ENCODE results near the gene PAX7. TPM values are rescaled to one million over a fixed set of nuclear protein-coding genes. Genes with fewer than 3 reads are reported as not detected.

The PAX7 gene
- total RNA-seq, 5 donors from 2014 or later (not counting 1 experiment from before 2014, with no cell fraction given): not detected

GRCh38 chr1:18606443-18607288 is 24.0 kb upstream of the PAX7 start:
- H3K4me3 Mint-ChIP-seq: no peak overlapping the region

GRCh38 chr1:18607289-18607760 is 23.3 kb upstream of the PAX7 start:
- Histone ChIP-seq H3K4me3 (ENCODE audit: control insufficient read depth in 1 of 2, extremely low read depth in 1 of 2, low read length in 1 of 2) (no peak overlapping the region), H3K27ac (ENCODE audit: low read length) (no peak overlapping the region)
- no peak overlapping the region for H3K27ac Mint-ChIP-seq

More at GRCh38 chr1:18606443-18607288, 24.0 kb upstream of the PAX7 start:
- ChIA-PET CTCF (interaction anchor here in 1 of 2 donors (0.9 kb wide), 1 partner anchor 9 kb away, joined by 3 read pairs; no protein-coding TSS in a partner anchor), POLR2A (no interaction called here)
- Mint-ChIP-seq H3K27me3 (peaks cover 11 to 27% of the 10 kb centered on the region in 2 donors), H3K4me1 (no peaks in the 10 kb centered on the region), H3K9me3 (peaks cover 0 to 2% (median 0%) of the 10 kb centered on the region in 3 donors), H3K36me3 (no peaks in the 10 kb centered on the region), H3K27ac (no peak overlapping the region)
- 57% methylated on average over 4 of the region's 19 CpGs for WGBS (ENCODE audit: insufficient coverage)
- DNase-seq: no peak
- Histone ChIP-seq H3K4me1 (ENCODE audit: control insufficient read depth in 1 of 2, extremely low read depth in 1 of 2, insufficient read depth in 2 of 2, low read length in 2 of 2) (no peaks in the 10 kb centered on the region), H3K27ac (ENCODE audit: low read length) (no peak overlapping the region), H3K27me3 (replicated peaks in 1 of 2; ENCODE audit: control insufficient read depth in 2 of 2, extremely low read depth in 1 of 2, insufficient read depth in 2 of 2, low read length in 1 of 2) (peaks cover 2 to 43% of the 10 kb centered on the region in 2 experiments), H3K4me3 (ENCODE audit: control insufficient read depth in 1 of 2, extremely low read depth in 1 of 2, low read length in 1 of 2) (no peak overlapping the region), H3K9me3 (no peaks in the 10 kb centered on the region), H3K36me3 (ENCODE audit: control insufficient read depth in 2 of 2, extremely low read depth in 1 of 2, insufficient read depth in 1 of 2, low read length in 1 of 2) (no peaks in the 10 kb centered on the region)
- ATAC-seq (replicated peaks in 1 of 4): no peak

GRCh38 chr1:18608534-18608933 is 22.1 kb upstream of the PAX7 start:
- Mint-ChIP-seq H3K4me1 (no peaks in the 10 kb centered on the region), H3K36me3 (no peaks in the 10 kb centered on the region), H3K4me3 (no peak overlapping the region), H3K9me3 (peaks cover 0 to 2% (median 0%) of the 10 kb centered on the region in 3 donors), H3K27ac (no peak overlapping the region), H3K27me3 (peaks cover 15 to 35% of the 10 kb centered on the region in 2 donors)
- peaks cover 2 to 55% of the 10 kb centered on the region in 2 experiments for H3K27me3 ChIP-seq (replicated peaks in 1 of 2; ENCODE audit: control insufficient read depth in 2 of 2, extremely low read depth in 1 of 2, insufficient read depth in 2 of 2, low read length in 1 of 2)
- no peaks in the 10 kb centered on the region for H3K4me1 ChIP-seq (ENCODE audit: control insufficient read depth in 1 of 2, extremely low read depth in 1 of 2, insufficient read depth in 2 of 2, low read length in 2 of 2)
- H3K36me3 ChIP-seq (ENCODE audit: control insufficient read depth in 2 of 2, extremely low read depth in 1 of 2, insufficient read depth in 1 of 2, low read length in 1 of 2): no peaks in the 10 kb centered on the region
- DNase-seq (no peak), ATAC-seq (replicated peaks in 1 of 4) (no peak)
- H3K9me3 ChIP-seq: no peaks in the 10 kb centered on the region
- ChIA-PET POLR2A (no interaction called here), CTCF (no interaction called here)
- 50% methylated on average over 1 of the region's 1 CpG for WGBS (ENCODE audit: insufficient coverage)
- H3K4me3 ChIP-seq (ENCODE audit: control insufficient read depth in 1 of 2, extremely low read depth in 1 of 2, low read length in 1 of 2): no peak overlapping the region
- H3K27ac ChIP-seq (ENCODE audit: low read length): no peak overlapping the region

More at GRCh38 chr1:18607289-18607760, 23.3 kb upstream of the PAX7 start:
- WGBS (ENCODE audit: insufficient coverage): 86% methylated on average over 1 of the region's 7 CpGs
- no peaks in the 10 kb centered on the region for H3K4me1 ChIP-seq (ENCODE audit: control insufficient read depth in 1 of 2, extremely low read depth in 1 of 2, insufficient read depth in 2 of 2, low read length in 2 of 2)
- Mint-ChIP-seq H3K9me3 (peaks cover 0 to 2% (median 0%) of the 10 kb centered on the region in 3 donors), H3K27me3 (peaks cover 15 to 32% of the 10 kb centered on the region in 2 donors), H3K36me3 (no peaks in the 10 kb centered on the region), H3K4me1 (no peaks in the 10 kb centered on the region), H3K4me3 (no peak overlapping the region)
- ATAC-seq (replicated peaks in 1 of 4) (no peak), DNase-seq (no peak)
- ChIA-PET POLR2A (no interaction called here), CTCF (interaction anchor here in 1 of 2 donors (0.9 kb wide), 1 partner anchor 10 kb away, joined by 3 read pairs; no protein-coding TSS in a partner anchor)
- H3K9me3 ChIP-seq: no peaks in the 10 kb centered on the region
- no peaks in the 10 kb centered on the region for H3K36me3 ChIP-seq (ENCODE audit: control insufficient read depth in 2 of 2, extremely low read depth in 1 of 2, insufficient read depth in 1 of 2, low read length in 1 of 2)
- H3K27me3 ChIP-seq (replicated peaks in 1 of 2; ENCODE audit: control insufficient read depth in 2 of 2, extremely low read depth in 1 of 2, insufficient read depth in 2 of 2, low read length in 1 of 2): peaks cover 2 to 47% of the 10 kb centered on the region in 2 experiments

- Mint-ChIP-seq H3K36me3 (no peaks in the 10 kb centered on the region), H3K4me1 (no peaks in the 10 kb centered on the region), H3K27me3 (peaks cover 20 to 44% of the 10 kb centered on the region in 2 donors), H3K4me3 (no peak overlapping the region), H3K27ac (no peak overlapping the region), H3K9me3 (peaks cover 0 to 2% (median 0%) of the 10 kb centered on the region in 3 donors)
- CTCF ChIA-PET: interaction anchor here in 1 of 2 donors (0.6 kb wide), 1 partner anchor 32 kb away, joined by 3 read pairs; no protein-coding TSS in a partner anchor
- no peak overlapping the region for H3K4me3 ChIP-seq (ENCODE audit: control insufficient read depth in 1 of 2, extremely low read depth in 1 of 2, low read length in 1 of 2)
- WGBS (ENCODE audit: insufficient coverage): 62% methylated on average over 5 of the region's 8 CpGs
- no peaks in the 10 kb centered on the region for H3K4me1 ChIP-seq (ENCODE audit: control insufficient read depth in 1 of 2, extremely low read depth in 1 of 2, insufficient read depth in 2 of 2, low read length in 2 of 2)
- no peaks in the 10 kb centered on the region for H3K9me3 ChIP-seq
- POLR2A ChIA-PET: no interaction called here
- no peak overlapping the region for H3K27ac ChIP-seq (ENCODE audit: low read length)
- no peak for DNase-seq
- H3K27me3 ChIP-seq (replicated peaks in 1 of 2; ENCODE audit: control insufficient read depth in 2 of 2, extremely low read depth in 1 of 2, insufficient read depth in 2 of 2, low read length in 1 of 2): peaks cover 2 to 47% of the 10 kb centered on the region in 2 experiments
- no peaks in the 10 kb centered on the region for H3K36me3 ChIP-seq (ENCODE audit: control insufficient read depth in 2 of 2, extremely low read depth in 1 of 2, insufficient read depth in 1 of 2, low read length in 1 of 2)
- ATAC-seq (replicated peaks in 1 of 4): no peak
Observed at GRCh38 chr1:18611311-18611710, 19.3 kb upstream of the PAX7 start.

- H3K36me3 Mint-ChIP-seq: no peaks in the 10 kb centered on the region
- H3K9me3 ChIP-seq: no peaks in the 10 kb centered on the region
- ChIA-PET CTCF (no interaction called here), POLR2A (interaction anchor here in 1 of 2 donors (0.6 kb wide), 1 partner anchor 334 kb away, joined by 3 read pairs; no protein-coding TSS in a partner anchor)
- no peaks in the 10 kb centered on the region for H3K36me3 ChIP-seq (ENCODE audit: control insufficient read depth in 2 of 2, extremely low read depth in 1 of 2, insufficient read depth in 1 of 2, low read length in 1 of 2)
- H3K27ac Mint-ChIP-seq: no peak overlapping the region
- H3K4me1 Mint-ChIP-seq: no peaks in the 10 kb centered on the region
- peaks cover 2 to 45% of the 10 kb centered on the region in 2 experiments for H3K27me3 ChIP-seq (replicated peaks in 1 of 2; ENCODE audit: control insufficient read depth in 2 of 2, extremely low read depth in 1 of 2, insufficient read depth in 2 of 2, low read length in 1 of 2)
- H3K4me1 ChIP-seq (ENCODE audit: control insufficient read depth in 1 of 2, extremely low read depth in 1 of 2, insufficient read depth in 2 of 2, low read length in 2 of 2): no peaks in the 10 kb centered on the region
- 14% methylated on average over 2 of the region's 8 CpGs for whole genome bisulfite sequencing (ENCODE audit: insufficient coverage)
- no peak overlapping the region for H3K4me3 ChIP-seq (ENCODE audit: control insufficient read depth in 1 of 2, extremely low read depth in 1 of 2, low read length in 1 of 2)
- H3K27ac ChIP-seq (ENCODE audit: low read length): no peak overlapping the region
- H3K9me3 Mint-ChIP-seq: peaks cover 0 to 2% (median 0%) of the 10 kb centered on the region in 3 donors
- peaks cover 20 to 46% of the 10 kb centered on the region in 2 donors for H3K27me3 Mint-ChIP-seq
- H3K4me3 Mint-ChIP-seq: no peak overlapping the region
- no peak for ATAC-seq (replicated peaks in 1 of 4)
- no peak for DNase-seq
Observed at GRCh38 chr1:18612073-18612472, 18.6 kb upstream of the PAX7 start.

GRCh38 chr1:18614069-18614735 is 16.4 kb upstream of the PAX7 start:
- Histone ChIP-seq H3K4me3 (ENCODE audit: control insufficient read depth in 1 of 2, extremely low read depth in 1 of 2, low read length in 1 of 2) (no peak overlapping the region), H3K36me3 (ENCODE audit: control insufficient read depth in 2 of 2, extremely low read depth in 1 of 2, insufficient read depth in 1 of 2, low read length in 1 of 2) (no peaks in the 10 kb centered on the region), H3K4me1 (ENCODE audit: control insufficient read depth in 1 of 2, extremely low read depth in 1 of 2, insufficient read depth in 2 of 2, low read length in 2 of 2) (no peaks in the 10 kb centered on the region), H3K9me3 (no peaks in the 10 kb centered on the region), H3K27ac (ENCODE audit: low read length) (no peak overlapping the region), H3K27me3 (replicated peaks in 1 of 2; ENCODE audit: control insufficient read depth in 2 of 2, extremely low read depth in 1 of 2, insufficient read depth in 2 of 2, low read length in 1 of 2) (peaks cover 0 to 34% of the 10 kb centered on the region in 2 experiments)
- 67% methylated on average over 3 of the region's 7 CpGs for WGBS (ENCODE audit: insufficient coverage)
- Mint-ChIP-seq H3K27ac (no peak overlapping the region), H3K27me3 (peaks cover 25 to 41% of the 10 kb centered on the region in 2 donors), H3K4me3 (no peak overlapping the region), H3K4me1 (no peaks in the 10 kb centered on the region), H3K9me3 (no peaks in the 10 kb centered on the region), H3K36me3 (no peaks in the 10 kb centered on the region)
- POLR2A ChIA-PET: no interaction called here
- DNase-seq (no peak), ATAC-seq (replicated peaks in 1 of 4) (no peak)
- CTCF ChIA-PET: no interaction called here

All from T-cell (primary cell).